ENCODE data around the gene CACNA1B.

DNA sequence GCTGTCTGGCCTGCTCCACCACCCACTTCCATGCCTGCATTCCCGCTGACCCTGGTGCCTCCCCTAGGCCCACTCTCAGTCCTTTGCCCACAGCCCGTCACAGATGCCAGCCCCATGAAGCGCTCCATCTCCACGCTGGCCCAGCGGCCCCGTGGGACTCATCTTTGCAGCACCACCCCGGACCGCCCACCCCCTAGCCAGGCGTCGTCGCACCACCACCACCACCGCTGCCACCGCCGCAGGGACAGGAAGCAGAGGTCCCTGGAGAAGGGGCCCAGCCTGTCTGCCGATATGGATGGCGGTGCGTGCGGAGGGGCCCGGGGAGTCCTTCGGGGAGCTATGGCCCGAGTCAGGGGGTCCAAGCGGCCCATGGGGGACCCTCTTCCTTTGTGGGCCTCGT lies 242.5 kb downstream of the CACNA1B start:
- TF ChIP-seq, protein P1, sequence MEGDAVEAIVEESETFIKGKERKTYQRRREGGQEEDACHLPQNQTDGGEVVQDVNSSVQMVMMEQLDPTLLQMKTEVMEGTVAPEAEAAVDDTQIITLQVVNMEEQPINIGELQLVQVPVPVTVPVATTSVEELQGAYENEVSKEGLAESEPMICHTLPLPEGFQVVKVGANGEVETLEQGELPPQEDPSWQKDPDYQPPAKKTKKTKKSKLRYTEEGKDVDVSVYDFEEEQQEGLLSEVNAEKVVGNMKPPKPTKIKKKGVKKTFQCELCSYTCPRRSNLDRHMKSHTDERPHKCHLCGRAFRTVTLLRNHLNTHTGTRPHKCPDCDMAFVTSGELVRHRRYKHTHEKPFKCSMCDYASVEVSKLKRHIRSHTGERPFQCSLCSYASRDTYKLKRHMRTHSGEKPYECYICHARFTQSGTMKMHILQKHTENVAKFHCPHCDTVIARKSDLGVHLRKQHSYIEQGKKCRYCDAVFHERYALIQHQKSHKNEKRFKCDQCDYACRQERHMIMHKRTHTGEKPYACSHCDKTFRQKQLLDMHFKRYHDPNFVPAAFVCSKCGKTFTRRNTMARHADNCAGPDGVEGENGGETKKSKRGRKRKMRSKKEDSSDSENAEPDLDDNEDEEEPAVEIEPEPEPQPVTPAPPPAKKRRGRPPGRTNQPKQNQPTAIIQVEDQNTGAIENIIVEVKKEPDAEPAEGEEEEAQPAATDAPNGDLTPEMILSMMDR (IDR thresholded peaks at IDR 0.05): no peak
- no peak for TF ChIP-seq POLR2A (IDR thresholded peaks at IDR 0.05)
